ENCODE data around the gene METAP1D.

METAP1D gene

DNA sequence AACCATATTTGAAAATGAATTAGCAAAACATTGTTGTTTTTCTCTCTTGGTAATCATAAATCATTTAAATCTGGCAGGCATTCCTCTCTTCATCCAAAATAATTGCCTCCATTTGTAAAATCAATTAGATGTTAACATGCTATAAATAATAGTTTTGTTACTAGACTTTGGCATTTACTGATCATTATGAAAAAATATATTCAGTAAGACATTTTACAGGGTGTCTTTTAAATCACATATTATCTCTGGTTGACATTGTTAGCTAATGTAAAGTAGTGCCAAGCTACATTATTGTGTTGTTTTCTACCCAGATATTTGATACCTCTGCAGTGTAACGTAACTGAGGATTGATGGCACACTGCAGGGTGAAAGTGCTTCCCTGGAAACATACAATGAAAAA lies 53.7 kb downstream of the METAP1D start:
- TF ChIP-seq, protein P1, sequence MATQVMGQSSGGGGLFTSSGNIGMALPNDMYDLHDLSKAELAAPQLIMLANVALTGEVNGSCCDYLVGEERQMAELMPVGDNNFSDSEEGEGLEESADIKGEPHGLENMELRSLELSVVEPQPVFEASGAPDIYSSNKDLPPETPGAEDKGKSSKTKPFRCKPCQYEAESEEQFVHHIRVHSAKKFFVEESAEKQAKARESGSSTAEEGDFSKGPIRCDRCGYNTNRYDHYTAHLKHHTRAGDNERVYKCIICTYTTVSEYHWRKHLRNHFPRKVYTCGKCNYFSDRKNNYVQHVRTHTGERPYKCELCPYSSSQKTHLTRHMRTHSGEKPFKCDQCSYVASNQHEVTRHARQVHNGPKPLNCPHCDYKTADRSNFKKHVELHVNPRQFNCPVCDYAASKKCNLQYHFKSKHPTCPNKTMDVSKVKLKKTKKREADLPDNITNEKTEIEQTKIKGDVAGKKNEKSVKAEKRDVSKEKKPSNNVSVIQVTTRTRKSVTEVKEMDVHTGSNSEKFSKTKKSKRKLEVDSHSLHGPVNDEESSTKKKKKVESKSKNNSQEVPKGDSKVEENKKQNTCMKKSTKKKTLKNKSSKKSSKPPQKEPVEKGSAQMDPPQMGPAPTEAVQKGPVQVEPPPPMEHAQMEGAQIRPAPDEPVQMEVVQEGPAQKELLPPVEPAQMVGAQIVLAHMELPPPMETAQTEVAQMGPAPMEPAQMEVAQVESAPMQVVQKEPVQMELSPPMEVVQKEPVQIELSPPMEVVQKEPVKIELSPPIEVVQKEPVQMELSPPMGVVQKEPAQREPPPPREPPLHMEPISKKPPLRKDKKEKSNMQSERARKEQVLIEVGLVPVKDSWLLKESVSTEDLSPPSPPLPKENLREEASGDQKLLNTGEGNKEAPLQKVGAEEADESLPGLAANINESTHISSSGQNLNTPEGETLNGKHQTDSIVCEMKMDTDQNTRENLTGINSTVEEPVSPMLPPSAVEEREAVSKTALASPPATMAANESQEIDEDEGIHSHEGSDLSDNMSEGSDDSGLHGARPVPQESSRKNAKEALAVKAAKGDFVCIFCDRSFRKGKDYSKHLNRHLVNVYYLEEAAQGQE (IDR thresholded peaks at IDR 0.05; ENCODE audit: insufficient read depth in 1 of 2, low read depth in 2 of 2, low read length in 2 of 2) = no peak
- TF ChIP-seq FOXP2 (optimal IDR thresholded peaks at IDR 0.05; ENCODE audit: borderline replicate concordance, extremely low read depth, extremely low read length, insufficient read depth) = no peak
- TF ChIP-seq SIN3A (IDR thresholded peaks at IDR 0.05; ENCODE audit: borderline replicate concordance, insufficient read depth, low read length) = no peak
- no peak for TF ChIP-seq POLR2AphosphoS5 (IDR thresholded peaks at IDR 0.05; ENCODE audit: low read depth, low read length)
- TF ChIP-seq TAF1 (IDR thresholded peaks at IDR 0.05; ENCODE audit: borderline replicate concordance, insufficient read depth, low read length) = no peak

DNA sequence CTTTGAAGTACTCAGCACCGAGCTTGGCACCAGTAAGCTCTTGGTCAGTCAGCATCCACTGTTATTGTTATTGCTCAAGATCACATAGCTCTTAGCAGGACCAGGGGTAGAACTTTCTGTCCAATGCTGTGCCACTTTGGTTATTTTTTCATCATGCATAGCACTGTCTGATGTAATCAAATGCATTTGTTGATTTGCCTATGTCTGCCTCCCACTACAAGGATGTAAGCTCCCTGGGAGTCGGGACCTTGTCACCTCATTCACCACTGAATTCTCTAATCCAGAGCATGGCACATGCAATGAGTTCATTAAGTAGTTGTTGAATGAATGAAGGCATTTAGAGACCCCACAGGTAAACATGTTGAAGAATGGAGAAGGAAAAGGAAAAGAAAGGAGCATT lies 56.5 kb downstream of the METAP1D start:
- TF ChIP-seq SIN3A (IDR thresholded peaks at IDR 0.05; ENCODE audit: borderline replicate concordance, insufficient read depth, low read length) = no peak

DNA sequence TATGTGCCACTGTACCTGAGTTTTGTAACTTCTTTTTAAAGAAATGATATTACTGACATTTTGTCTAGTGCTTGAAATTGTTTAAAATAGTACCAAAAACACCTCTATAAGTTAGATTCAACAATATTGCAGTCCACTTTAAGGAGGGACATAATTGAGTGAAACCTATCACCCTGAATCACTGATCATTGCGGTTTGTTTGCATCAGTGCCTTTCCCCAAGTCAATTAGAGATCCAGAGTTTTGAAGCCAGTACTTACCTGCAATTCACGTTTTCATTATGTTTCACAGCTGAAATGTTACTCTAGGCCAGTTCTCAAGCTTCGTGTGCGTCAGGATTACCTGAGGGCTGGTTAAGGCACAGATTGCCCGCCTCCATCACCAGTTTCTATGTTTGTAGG lies 58.9 kb downstream of the METAP1D start:
- no peak for TF ChIP-seq SIN3A (IDR thresholded peaks at IDR 0.05; ENCODE audit: borderline replicate concordance, insufficient read depth, low read length)
- TF ChIP-seq, protein P1 (IDR thresholded peaks at IDR 0.05; ENCODE audit: insufficient read depth in 1 of 2, low read depth in 2 of 2, low read length in 2 of 2) = no peak
- TF ChIP-seq POLR2AphosphoS5 (IDR thresholded peaks at IDR 0.05; ENCODE audit: low read depth, low read length) = no peak
- no peak for TF ChIP-seq FOXP2 (optimal IDR thresholded peaks at IDR 0.05; ENCODE audit: borderline replicate concordance, extremely low read depth, extremely low read length, insufficient read depth)

DNA sequence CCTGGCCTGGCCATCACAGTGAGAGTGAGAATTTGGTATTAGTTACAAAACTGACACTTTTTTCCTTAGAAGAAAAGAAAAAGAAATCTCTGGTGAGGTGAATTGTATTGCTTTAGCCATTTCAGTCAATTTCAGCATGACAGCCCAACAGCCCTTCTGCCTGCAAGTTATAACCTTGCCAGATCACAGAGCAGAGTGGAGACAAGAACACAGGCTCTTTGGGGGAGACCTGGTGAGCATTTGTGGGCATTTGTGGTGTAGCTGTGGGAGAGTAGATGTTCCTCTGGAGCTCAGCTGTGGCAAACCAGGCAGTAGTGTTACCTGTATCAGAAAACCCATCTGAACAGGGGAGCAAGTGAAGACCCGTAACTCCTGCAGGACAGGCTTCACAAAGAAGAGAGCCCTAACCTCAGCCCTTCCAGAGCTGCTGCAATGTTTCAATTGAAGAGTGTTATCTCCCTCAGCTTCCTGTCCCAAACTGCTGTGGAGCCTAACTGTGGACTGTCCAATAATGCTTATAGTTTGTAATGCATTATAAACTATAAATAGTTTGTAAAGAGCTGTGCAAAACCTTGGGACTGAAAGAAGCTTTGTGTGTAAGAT lies 62.8 kb downstream of the METAP1D start:
- no peak for TF ChIP-seq FOXP2 (optimal IDR thresholded peaks at IDR 0.05; ENCODE audit: borderline replicate concordance, extremely low read depth, extremely low read length, insufficient read depth)
- TF ChIP-seq, protein P1 (IDR thresholded peaks at IDR 0.05; ENCODE audit: insufficient read depth in 1 of 2, low read depth in 2 of 2, low read length in 2 of 2) = no peak

DNA sequence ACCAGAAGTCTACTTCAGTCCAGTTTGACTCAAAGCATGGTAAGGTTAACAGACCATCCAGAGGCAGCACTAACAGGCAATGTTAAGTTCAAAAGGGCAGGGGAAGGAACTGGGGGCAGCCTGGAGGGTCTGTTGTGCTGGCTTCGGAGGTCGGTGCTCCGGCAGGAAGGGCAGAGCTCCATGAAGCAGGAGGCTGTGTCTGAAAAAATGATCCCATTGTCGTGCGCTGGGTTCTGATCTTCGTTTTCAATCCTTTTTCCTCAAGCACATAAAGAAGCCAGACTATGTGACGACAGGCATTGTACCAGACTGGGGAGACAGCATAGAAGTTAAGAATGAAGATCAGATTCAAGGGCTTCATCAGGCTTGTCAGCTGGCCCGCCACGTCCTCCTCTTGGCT lies 63.7 kb downstream of the METAP1D start:
- TF ChIP-seq SIN3A (IDR thresholded peaks at IDR 0.05; ENCODE audit: borderline replicate concordance, insufficient read depth, low read length) (no peak), POLR2AphosphoS5 (IDR thresholded peaks at IDR 0.05; ENCODE audit: low read depth, low read length) (no peak), TAF1 (IDR thresholded peaks at IDR 0.05; ENCODE audit: borderline replicate concordance, insufficient read depth, low read length) (no peak), FOXP2 (optimal IDR thresholded peaks at IDR 0.05; ENCODE audit: borderline replicate concordance, extremely low read depth, extremely low read length, insufficient read depth) (no peak)
- TF ChIP-seq, protein P1 (IDR thresholded peaks at IDR 0.05; ENCODE audit: insufficient read depth in 1 of 2, low read depth in 2 of 2, low read length in 2 of 2) = no peak
